ENCODE measurements around the gene NPAS2.

Gene NPAS2

GRCh38 chr2:100835006-100835659 is 15.2 kb downstream of the NPAS2 start:
- H3K4me3 ChIP-seq (ENCODE audit: low read depth, low read length) = no peak overlapping the region
- no peak for DNase-seq (ENCODE audit: low read depth)
- TF ChIP-seq CTCF (IDR thresholded peaks at IDR 0.05; ENCODE audit: low read depth, low read length, missing control alignments) = no peak

DNA sequence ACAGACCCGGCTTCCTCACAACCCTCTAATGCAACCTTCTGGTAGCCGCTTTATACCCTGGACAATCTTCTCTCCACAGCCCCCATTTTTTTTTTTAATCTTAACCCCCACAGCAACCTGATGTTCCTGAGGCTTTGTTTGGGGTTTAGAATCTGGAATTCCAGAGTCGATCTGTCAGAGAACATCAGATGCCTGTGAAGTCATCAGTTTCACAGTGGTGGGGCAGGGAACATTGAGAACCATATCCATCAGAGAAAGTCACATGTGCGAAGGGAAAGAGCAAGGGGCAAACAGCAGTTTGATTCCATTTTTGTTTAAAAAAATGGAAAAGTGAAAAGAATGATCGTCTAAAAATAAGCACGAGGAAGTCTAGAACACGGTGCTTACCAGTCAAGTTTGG is 20.6 kb downstream of the NPAS2 start:
- H3K4me3 ChIP-seq (ENCODE audit: low read depth, low read length) = no peak overlapping the region
- TF ChIP-seq CTCF (IDR thresholded peaks at IDR 0.05; ENCODE audit: low read depth, low read length, missing control alignments) = no peak
- no peak for DNase-seq (ENCODE audit: low read depth)

DNA sequence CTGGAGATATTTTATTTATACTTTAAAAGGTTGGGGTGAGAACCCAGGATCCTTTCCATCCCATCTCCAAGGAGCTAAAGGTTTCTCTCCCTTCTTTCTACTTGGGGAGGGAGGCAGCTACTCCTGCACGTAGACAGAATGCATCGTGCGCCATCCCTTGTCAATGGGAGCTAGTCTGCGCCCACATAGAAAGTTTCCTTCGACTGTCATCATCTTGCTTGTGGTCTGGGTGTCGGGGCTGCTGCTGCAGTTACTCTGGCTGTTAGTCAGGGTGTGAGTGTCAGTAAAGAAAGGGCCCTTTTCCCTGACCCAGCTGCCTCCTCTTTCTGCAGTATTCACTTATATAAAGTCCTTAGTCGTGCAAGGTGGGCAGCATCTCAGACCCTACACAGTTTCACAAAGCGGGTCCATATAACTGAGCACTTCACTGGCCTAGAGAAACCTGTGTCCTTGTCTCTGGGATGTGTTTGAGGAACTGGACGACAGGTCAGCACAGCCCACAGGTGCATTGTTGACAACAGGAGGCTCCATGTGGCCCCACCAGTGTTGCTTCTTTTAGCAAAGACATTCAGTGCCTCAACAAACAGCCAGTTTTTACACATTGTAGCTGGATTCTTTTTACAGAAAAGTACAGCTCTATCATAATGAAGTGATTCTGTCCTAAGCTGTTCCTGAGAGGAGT is 22.4 kb downstream of the NPAS2 start:
- no peak overlapping the region for H3K4me3 ChIP-seq (ENCODE audit: low read depth, low read length)
- TF ChIP-seq CTCF (IDR thresholded peaks at IDR 0.05; ENCODE audit: low read depth, low read length, missing control alignments) = no peak
- no peak for DNase-seq (ENCODE audit: low read depth)

DNA sequence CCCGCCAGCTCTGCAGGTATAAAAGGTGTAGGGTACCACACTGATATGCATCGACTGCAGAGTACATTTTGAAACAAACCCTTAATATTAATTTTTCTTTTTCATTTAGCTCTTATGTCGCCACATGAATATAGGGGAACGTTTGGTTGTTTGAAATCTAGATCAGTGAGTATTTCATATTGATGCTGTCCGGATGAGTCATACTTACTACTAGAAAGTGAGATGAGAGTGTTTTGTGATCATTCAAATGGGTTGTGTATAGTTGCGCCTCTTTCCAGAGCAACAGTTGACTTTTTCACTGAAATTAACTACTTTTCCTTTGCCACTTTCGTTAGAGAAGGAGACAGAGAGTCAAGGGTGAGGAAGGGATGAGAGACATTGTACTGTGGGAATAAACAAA is 24.6 kb downstream of the NPAS2 start:
- DNase-seq (ENCODE audit: low read depth) = no peak
- H3K4me3 ChIP-seq (ENCODE audit: low read depth, low read length) = no peak overlapping the region
- no peak for TF ChIP-seq CTCF (IDR thresholded peaks at IDR 0.05; ENCODE audit: low read depth, low read length, missing control alignments)

GRCh38 chr2:100845141-100845991 is 25.4 kb downstream of the NPAS2 start:
- no peak for DNase-seq (ENCODE audit: low read depth)
- H3K4me3 ChIP-seq (ENCODE audit: low read depth, low read length) = no peak overlapping the region
- TF ChIP-seq CTCF (IDR thresholded peaks at IDR 0.05; ENCODE audit: low read depth, low read length, missing control alignments) = no peak

DNA sequence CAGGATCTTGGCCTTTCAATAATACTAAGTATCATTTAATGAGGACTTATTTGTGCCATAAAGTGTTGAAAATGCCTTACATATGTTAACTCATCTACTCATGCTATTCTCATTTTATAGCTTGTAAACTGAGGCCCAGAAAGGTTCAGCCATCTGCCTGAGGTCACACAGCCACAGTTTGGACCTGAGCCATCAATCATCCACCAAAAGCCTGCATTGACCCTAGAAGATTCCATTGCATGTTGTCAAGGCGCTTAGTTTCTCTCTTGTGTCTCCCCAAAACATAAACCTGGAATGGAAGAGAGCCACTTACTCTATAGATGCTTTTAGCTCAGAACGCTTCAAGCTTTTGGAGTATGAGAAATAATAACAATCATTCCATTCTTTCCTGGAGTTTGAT is 26.8 kb downstream of the NPAS2 start:
- no peak for TF ChIP-seq CTCF (IDR thresholded peaks at IDR 0.05; ENCODE audit: low read depth, low read length, missing control alignments)
- DNase-seq (ENCODE audit: low read depth) = no peak
- H3K4me3 ChIP-seq (ENCODE audit: low read depth, low read length) = no peak overlapping the region
